ENCODE measurements around the gene WNT2B. TPM values are rescaled to one million over a fixed set of nuclear protein-coding genes. Genes with fewer than 3 reads are reported as not detected.

Gene WNT2B
- total RNA-seq, 1 experiment from 2014 or later, result 1.2 TPM

- no peaks in the 10 kb centered on the region for H3K9me3 Mint-ChIP-seq
- no peak overlapping the region for H3K27ac Mint-ChIP-seq
- peak; percentile 79 for ATAC-seq
- no peaks in the 10 kb centered on the region for H3K36me3 Mint-ChIP-seq
- POLR2A ChIA-PET, result interaction anchor here (1.4 kb wide), 1 partner anchor 9 kb away, joined by 5 read pairs; no protein-coding TSS in a partner anchor
- peaks cover 15% of the 10 kb centered on the region for H3K4me1 Mint-ChIP-seq
- CTCF ChIA-PET, result interaction anchor here (0.8 to 1.6 kb wide), 12 partner anchors 8 to 203 kb away, joined by 3 to 19 read pairs (median 4); partner anchors contain the start of gene MOV10
- TF ChIP-seq E2F5 (CRISPR knock-in tag; IDR thresholded peaks at IDR 0.05) (0 out of 2 replicates have a peak, but pooled peaks have one; percentile 25), HMGXB4 (CRISPR knock-in tag; IDR thresholded peaks at IDR 0.05) (peak; percentile 45; the same call in 1 of the 2 replicates), MYBL2 (CRISPR knock-in tag; IDR thresholded peaks at IDR 0.05) (no peak)
- peak; percentile 63 for DNase-seq (ENCODE audit: low spot score)
- H3K27me3 Mint-ChIP-seq (ENCODE audit: low read depth), result peaks cover 88% of the 10 kb centered on the region
- H3K4me3 Mint-ChIP-seq, result peak overlapping the region; percentile 70
Measured at GRCh38 chr1:112501810-112502641, 6.7 kb upstream of the WNT2B start.

GRCh38 chr1:112502826-112503225 lies 5.9 kb upstream of the WNT2B start:
- no peak overlapping the region for H3K27ac Mint-ChIP-seq
- H3K4me3 Mint-ChIP-seq, result peak overlapping the region; percentile 70
- H3K27me3 Mint-ChIP-seq (ENCODE audit: low read depth), result peaks cover 88% of the 10 kb centered on the region
- no peaks in the 10 kb centered on the region for H3K9me3 Mint-ChIP-seq
- H3K36me3 Mint-ChIP-seq, result no peaks in the 10 kb centered on the region
- ChIA-PET CTCF (interaction anchor here (0.8 to 1.5 kb wide), 5 partner anchors 13 to 144 kb away, joined by 3 to 19 read pairs (median 4); no protein-coding TSS in a partner anchor), POLR2A (no interaction called here)
- peaks cover 15% of the 10 kb centered on the region for H3K4me1 Mint-ChIP-seq
- ATAC-seq (no peak), DNase-seq (ENCODE audit: low spot score) (no peak)
- TF ChIP-seq ZNF121 (CRISPR knock-in tag; IDR thresholded peaks at IDR 0.05), result no peak
- no peak for TF ChIP-seq ZNF671 (CRISPR knock-in tag; IDR thresholded peaks at IDR 0.05)
- TF ChIP-seq ZNF416 (CRISPR knock-in tag; IDR thresholded peaks at IDR 0.05), result no peak
- TF ChIP-seq PRDM15 (CRISPR knock-in tag; IDR thresholded peaks at IDR 0.05), result no peak
- no peak for TF ChIP-seq ZNF425 (CRISPR knock-in tag; conservative IDR thresholded peaks at IDR 0.05)
- no peak for TF ChIP-seq JAZF1 (CRISPR knock-in tag; IDR thresholded peaks at IDR 0.05)
- TF ChIP-seq HMGXB4 (CRISPR knock-in tag; IDR thresholded peaks at IDR 0.05), result no peak
- no peak for TF ChIP-seq ZNF281 (CRISPR knock-in tag; IDR thresholded peaks at IDR 0.05)
- TF ChIP-seq ERG (CRISPR knock-in tag; IDR thresholded peaks at IDR 0.05), result no peak
- no peak for TF ChIP-seq MXD4 (CRISPR knock-in tag; IDR thresholded peaks at IDR 0.05; ENCODE audit: borderline replicate concordance)
- TF ChIP-seq TEAD4 (CRISPR knock-in tag; IDR thresholded peaks at IDR 0.05), result no peak
- no peak for TF ChIP-seq E2F1 (CRISPR knock-in tag; IDR thresholded peaks at IDR 0.05)
- no peak for TF ChIP-seq TEAD1 (CRISPR knock-in tag; IDR thresholded peaks at IDR 0.05)
- TF ChIP-seq FOXP1 (CRISPR knock-in tag; IDR thresholded peaks at IDR 0.05; ENCODE audit: borderline replicate concordance), result no peak
- TF ChIP-seq NFYB (CRISPR knock-in tag; conservative IDR thresholded peaks at IDR 0.05; ENCODE audit: low read depth), result no peak

Measured in WTC11 (cell line).